Aorta (tissue), 5 donors: ENCODE data around the gene SST. TPM values are rescaled to one million over a fixed set of nuclear protein-coding genes. Genes with fewer than 3 reads are reported as not detected.
"Not testable (repeated sequence)": the region's sequence is repeated elsewhere in the genome, so short reads cannot be mapped to it uniquely, and the experiment has no call there.

Source experiments
- ATAC-seq: fragments of 200-7000 bp; cut with Tn5 transposase; one replicate; pipeline ENCODE4 v1.9.1; 2022; ENCODE audit warnings: moderate library complexity; ENCODE audit not compliant: low FRiP score
- DNase-seq, 2 donors: peaks; one replicate each; pipeline ENCODE4 v3.0.0-alpha.2; 2020
- H3K27ac ChIP-seq, 2 donors: one replicate each; pipeline ENCODE4 v1.5.1; 2013; ENCODE audit warnings: low read length in 2 of 2, mild to moderate bottlenecking in 2 of 2, moderate library complexity in 2 of 2, control low read depth in 1 of 2, inconsistent platforms in 1 of 2, low read depth in 1 of 2
- H3K27me3 ChIP-seq, 2 donors: one replicate each; pipeline ENCODE4 v1.6.1; 2013; ENCODE audit warnings: control low read depth in 1 of 2, low read length in 1 of 2, mild to moderate bottlenecking in 1 of 2, moderate library complexity in 1 of 2; ENCODE audit not compliant: insufficient read depth in 2 of 2, control insufficient read depth in 1 of 2
- H3K36me3 ChIP-seq, 2 donors: one replicate each; pipeline ENCODE4 v1.6.1; 2013; ENCODE audit warnings: control low read depth in 1 of 2, low read length in 1 of 2, mild to moderate bottlenecking in 1 of 2; ENCODE audit not compliant: insufficient read depth in 2 of 2, control insufficient read depth in 1 of 2
- H3K4me1 ChIP-seq, 2 donors: one replicate each; pipeline ENCODE4 v1.6.1; 2013; ENCODE audit warnings: low read length in 2 of 2, control low read depth in 1 of 2, mild to moderate bottlenecking in 1 of 2, moderate library complexity in 1 of 2; ENCODE audit not compliant: insufficient read depth in 2 of 2, control insufficient read depth in 1 of 2
- H3K4me3 ChIP-seq, 2 donors: one replicate each; pipeline ENCODE4 v1.5.1; 2013; ENCODE audit warnings: low read length in 2 of 2, control low read depth in 1 of 2, mild to moderate bottlenecking in 1 of 2
- H3K9me3 ChIP-seq: one replicate; pipeline ENCODE4 v1.6.1; 2013; ENCODE audit warnings: mild to moderate bottlenecking, low read length; ENCODE audit not compliant: control insufficient read depth
- WGBS, 2 donors: extraction: QIAGEN DNeasy Blood & Tissue Kit; methylation state at CpG; one replicate each; pipeline ENCODE4 v1.1.7; 2013; 5-methylcytosine and 5-hydroxymethylcytosine counted together
- intact Hi-C, 2 donors: fragments of 100-400 bp; cut with DNase I; formaldehyde crosslinking; loops; one replicate each; pipeline versions ENCODE4 v1.14.2 to v1.15.0; 2022
- polyA plus RNA-seq, 2 donors: library from polyadenylated mRNA; stranded (reverse); fragments of 200-250 nt; gene quantifications; one replicate each; pipeline ENCODE4 v1.2.3, GENCODE V29; 2013
- total RNA-seq, 2 donors: library from RNA; stranded (reverse); fragmentation: NEBNext Ultra II Directional; extraction: Animal tissue kit (Norgen Biotek cat#: 25700); gene quantifications; one replicate each; pipeline ENCODE4 v1.2.1, GENCODE V29; 2021
- donor health status: healthy with polysubstance abuse.
- donor health status: Bipolar disorder and iron deficiency.
- donor health status: DM: no; HTN: no; CAD: no.
- donor health status: DM: no; HTN: no; CAD: no.
- donor health status: DM: yes; HTN: yes; CAD: no.

SST gene
- total and polyA plus RNA-seq, 4 donors, result 0.74 to 6.1 TPM; not detected in 2

DNA sequence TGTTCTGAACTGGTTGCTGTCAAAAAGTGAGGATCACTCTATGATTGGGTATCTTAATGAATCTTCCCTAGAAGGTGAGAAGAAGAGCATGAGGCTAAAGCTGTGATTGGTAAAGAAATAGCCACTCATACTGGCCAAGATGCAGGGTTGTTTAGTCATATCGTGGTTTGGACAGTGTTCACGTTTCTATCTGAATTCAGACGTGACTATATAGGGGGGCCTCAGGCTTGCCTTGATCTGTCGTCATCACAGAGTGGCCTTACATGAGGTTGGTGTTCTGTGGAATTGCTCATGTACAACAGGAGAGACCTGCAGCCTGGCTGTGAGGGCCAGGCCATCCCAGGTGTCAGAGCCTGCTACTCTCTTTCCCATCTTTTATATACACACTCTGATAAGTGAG is 19.8 kb upstream of the SST start:
- no peak for DNase-seq
- ATAC-seq, result no peak

DNA sequence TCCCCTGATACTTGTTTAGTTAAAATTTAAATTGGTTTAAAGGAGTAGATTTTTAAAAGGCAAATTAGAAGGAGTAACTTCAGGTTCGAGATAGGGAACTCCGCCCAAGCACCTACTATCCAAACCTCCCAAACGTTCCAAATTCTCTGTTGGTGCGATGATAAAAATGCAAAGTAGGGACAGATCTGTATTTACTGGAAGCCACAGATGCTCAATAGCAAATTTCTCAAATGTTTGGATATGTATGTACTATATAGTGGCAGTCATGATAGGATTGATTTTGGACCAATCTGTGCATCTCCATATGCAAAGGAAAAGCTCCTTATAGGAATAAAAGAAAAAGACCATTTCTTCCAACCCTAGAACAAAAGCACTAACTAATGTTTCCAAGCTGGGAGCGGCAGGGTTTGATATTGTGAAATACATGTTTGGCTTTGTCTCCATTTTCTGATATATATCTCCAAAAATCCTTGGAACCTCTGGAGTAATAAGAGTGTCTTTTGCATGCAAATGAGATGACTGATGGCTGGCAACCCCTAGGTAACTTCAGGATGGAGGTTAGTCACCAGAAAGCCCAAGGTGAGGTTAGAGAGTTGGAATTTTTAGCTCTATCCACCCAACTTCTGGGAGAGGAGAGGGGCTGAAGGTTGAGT is 16.6 kb upstream of the SST start:
- Histone ChIP-seq H3K4me1 (no peaks in the 10 kb centered on the region), H3K27me3 (no peaks in the 10 kb centered on the region), H3K9me3 (peaks cover 2% of the 10 kb centered on the region), H3K4me3 (no peak overlapping the region), H3K27ac (no peak overlapping the region), H3K36me3 (no peaks in the 10 kb centered on the region)
- ATAC-seq (no peak), DNase-seq (no peak)
- 92 to 96% methylated on average over 5 of the region's 5 CpGs for WGBS, 2 donors
- intact Hi-C loops, result no loop called here

More for the DNA sequence above, 19.8 kb upstream of the SST start:
- no peaks in the 10 kb centered on the region for H3K27me3 ChIP-seq
- WGBS, 2 donors, result 68 to 73% methylated on average over 4 of the region's 4 CpGs
- H3K4me3 ChIP-seq, result no peak overlapping the region
- peaks cover 2% of the 10 kb centered on the region for H3K9me3 ChIP-seq
- no peaks in the 10 kb centered on the region for H3K36me3 ChIP-seq
- intact Hi-C loops, result no loop called here
- H3K27ac ChIP-seq, result no peak overlapping the region
- no peaks in the 10 kb centered on the region for H3K4me1 ChIP-seq

GRCh38 chr3:187685948-187686347 is 15.8 kb upstream of the SST start:
- Histone ChIP-seq H3K27ac (no peak overlapping the region), H3K4me3 (no peak overlapping the region), H3K27me3 (no peaks in the 10 kb centered on the region), H3K9me3 (peaks cover 2% of the 10 kb centered on the region), H3K36me3 (no peaks in the 10 kb centered on the region), H3K4me1 (no peaks in the 10 kb centered on the region)
- WGBS, 2 donors, result 86 to 87% methylated on average over 7 of the region's 7 CpGs
- intact Hi-C loops, result no loop called here
- DNase-seq, result no peak
- ATAC-seq, result no peak

- Histone ChIP-seq H3K9me3 (peaks cover 2% of the 10 kb centered on the region), H3K27ac (no peak overlapping the region), H3K27me3 (no peaks in the 10 kb centered on the region), H3K4me3 (no peak overlapping the region), H3K4me1 (no peaks in the 10 kb centered on the region), H3K36me3 (no peaks in the 10 kb centered on the region)
- no peak for DNase-seq
- intact Hi-C loops, result no loop called here
- ATAC-seq, result no peak
- 62% methylated on average over 2 of the region's 2 CpGs for WGBS, 2 donors
Measured at GRCh38 chr3:187684880-187685279, 14.7 kb upstream of the SST start.

DNA sequence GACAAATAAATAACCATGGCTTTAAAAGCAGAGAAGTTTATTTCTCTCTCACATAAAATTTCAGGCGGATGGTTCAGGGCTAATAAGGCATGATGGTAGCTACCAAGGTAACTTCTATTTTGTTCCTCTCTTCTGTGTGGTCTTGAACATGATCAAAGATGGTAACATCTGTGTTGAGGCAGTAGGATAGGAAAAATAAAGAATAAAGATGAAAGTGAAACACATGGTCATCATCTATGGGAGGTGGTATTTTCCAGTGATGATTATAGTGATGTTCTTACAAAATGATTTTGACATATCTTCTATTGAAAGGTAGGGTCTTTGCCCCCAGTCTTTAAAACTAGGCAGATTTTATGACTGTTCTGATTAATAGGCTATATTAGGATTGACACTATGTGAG is 14.2 kb upstream of the SST start:
- WGBS, 2 donors, result 90 to 91% methylated on average over 1 of the region's 1 CpG
- H3K36me3 ChIP-seq, result no peaks in the 10 kb centered on the region
- peaks cover 2% of the 10 kb centered on the region for H3K9me3 ChIP-seq
- DNase-seq (no peak), ATAC-seq (no peak)
- no peaks in the 10 kb centered on the region for H3K27me3 ChIP-seq
- H3K4me1 ChIP-seq, result no peaks in the 10 kb centered on the region
- intact Hi-C loops, result no loop called here
- no peak overlapping the region for H3K27ac ChIP-seq
- H3K4me3 ChIP-seq, result no peak overlapping the region

- intact Hi-C loops, ATAC-seq, H3K27me3 ChIP-seq, H3K36me3 ChIP-seq, DNase-seq, H3K4me3 ChIP-seq, H3K4me1 ChIP-seq, H3K27ac ChIP-seq, H3K9me3 ChIP-seq: not testable (repeated sequence)
- WGBS, 2 donors, result 86 to 88% methylated on average over 11 of the region's 11 CpGs
Measured at GRCh38 chr3:187681756-187682155, 11.6 kb upstream of the SST start.

GRCh38 chr3:187679638-187680396 is 9.6 kb upstream of the SST start:
- intact Hi-C loops, result loop anchor here (1.0 to 2.0 kb wide), 3 partner anchors 361 to 459 kb away; no protein-coding TSS in a partner anchor
- Histone ChIP-seq H3K27me3 (no peaks in the 10 kb centered on the region), H3K27ac (no peak overlapping the region), H3K4me1 (no peaks in the 10 kb centered on the region), H3K4me3 (no peak overlapping the region), H3K9me3 (no peaks in the 10 kb centered on the region), H3K36me3 (no peaks in the 10 kb centered on the region)
- DNase-seq, result peak; percentile 79 to 90
- peak; percentile 91 for ATAC-seq
- 29 to 33% methylated on average over 7 of the region's 7 CpGs for WGBS, 2 donors

- H3K4me1 ChIP-seq, result no peaks in the 10 kb centered on the region
- no peaks in the 10 kb centered on the region for H3K36me3 ChIP-seq
- WGBS, 2 donors, result 7 to 14% methylated on average over 5 of the region's 5 CpGs
- ATAC-seq, result peak; percentile 74
- no peak overlapping the region for H3K27ac ChIP-seq
- DNase-seq, result no peak
- no peaks in the 10 kb centered on the region for H3K27me3 ChIP-seq
- no peaks in the 10 kb centered on the region for H3K9me3 ChIP-seq
- no peak overlapping the region for H3K4me3 ChIP-seq
- intact Hi-C loops, result loop anchor here (1.0 to 2.0 kb wide), 3 partner anchors 359 to 458 kb away; no protein-coding TSS in a partner anchor
Measured at GRCh38 chr3:187678726-187679268, 8.6 kb upstream of the SST start.
